Superior temporal gyrus (tissue), 1 donor: Measurements from ENCODE around the gene NOSIP.

Experiments used
- DNase-seq: peaks from one replicate; pipeline ENCODE4 v3.0.0-alpha.2; 2016; ENCODE audit errors: extremely low spot score

NOSIP gene

DNA sequence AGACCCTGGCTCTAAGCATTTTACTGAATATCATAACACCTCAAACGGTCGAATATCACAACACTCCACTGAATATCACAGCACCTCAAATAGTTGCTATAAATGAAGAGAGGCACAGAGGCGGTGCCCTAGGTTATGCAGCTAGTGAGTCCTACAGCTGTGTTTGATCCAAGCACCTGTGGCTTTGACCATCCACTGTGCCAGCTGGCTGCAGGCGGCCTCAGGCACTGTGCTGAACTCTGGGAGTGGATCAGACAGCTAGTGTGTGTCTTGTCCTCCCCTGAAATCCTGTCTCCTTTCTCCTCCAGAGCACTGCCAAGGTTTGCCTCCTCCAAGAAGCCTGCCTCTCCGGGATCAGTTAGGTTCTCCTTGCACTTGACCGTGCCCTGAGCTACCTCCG, 7.3 kb downstream of the NOSIP start:
- no peak for DNase-seq

DNA sequence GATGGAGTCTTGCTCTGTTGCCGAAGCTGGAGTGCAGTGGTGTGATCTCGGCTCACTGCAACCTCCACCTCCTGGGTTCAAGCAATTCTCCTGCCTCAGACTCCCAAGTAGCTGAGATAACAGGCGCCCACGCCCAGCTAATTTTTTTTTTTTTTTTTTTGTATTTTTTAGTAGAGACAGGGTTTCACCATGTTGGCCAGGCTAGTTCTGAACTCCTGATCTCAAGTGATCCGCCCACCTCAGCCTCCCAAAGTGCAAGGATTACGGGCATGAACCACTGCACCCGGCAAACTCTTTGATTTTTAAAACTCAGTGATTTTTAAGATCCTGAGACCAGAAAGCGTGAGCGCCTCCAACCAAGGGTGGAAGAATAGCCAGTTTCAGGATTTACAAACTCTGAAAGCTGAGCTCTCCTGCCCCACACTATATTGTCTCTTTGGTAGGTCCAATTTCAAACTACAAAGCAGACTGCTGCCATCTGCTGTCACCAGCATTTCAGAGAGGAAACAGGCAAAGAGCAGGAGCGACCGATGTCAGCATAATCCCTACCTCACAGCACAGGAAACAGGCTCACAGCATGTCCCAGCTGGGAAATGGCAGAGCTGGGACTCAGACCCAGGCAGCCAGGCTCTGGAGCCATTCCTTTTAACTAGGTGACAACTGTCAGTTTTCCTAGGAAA, 9.2 kb downstream of the NOSIP start:
- DNase-seq: no peak

DNA sequence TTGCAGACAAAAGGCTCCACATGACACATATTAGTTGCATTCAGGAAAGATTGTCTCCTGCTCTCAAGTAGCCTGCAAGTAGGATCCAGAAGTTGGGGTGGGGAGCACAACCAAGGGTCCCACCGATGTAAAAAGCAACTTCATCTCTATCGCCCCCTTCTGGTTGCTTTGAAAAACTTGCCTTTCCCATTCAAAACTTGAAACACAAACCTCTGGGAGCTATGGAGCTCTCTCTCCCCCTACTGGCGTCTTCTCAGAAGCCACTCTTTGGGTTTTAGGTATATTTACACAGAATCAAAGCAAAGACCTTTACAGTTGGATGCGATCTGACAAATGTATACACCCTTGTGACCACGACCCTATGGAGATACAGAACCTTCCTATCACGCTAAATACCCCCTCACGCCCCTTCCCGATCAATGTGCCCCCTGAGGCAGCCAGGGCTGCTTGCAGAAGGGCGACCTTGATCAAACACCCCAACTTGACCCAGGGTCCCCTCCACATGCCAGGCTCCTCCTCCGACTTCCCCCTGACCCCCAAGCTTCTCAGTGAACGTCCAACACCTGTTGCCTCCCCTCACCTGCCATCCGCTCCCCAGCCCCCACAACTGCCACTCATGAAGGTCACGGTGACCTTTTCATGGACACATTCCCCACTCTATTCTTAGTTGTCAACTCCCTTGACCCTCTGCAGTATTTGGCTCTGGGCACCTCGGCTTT, 10.1 kb downstream of the NOSIP start:
- DNase-seq: peak; percentile 91

DNA sequence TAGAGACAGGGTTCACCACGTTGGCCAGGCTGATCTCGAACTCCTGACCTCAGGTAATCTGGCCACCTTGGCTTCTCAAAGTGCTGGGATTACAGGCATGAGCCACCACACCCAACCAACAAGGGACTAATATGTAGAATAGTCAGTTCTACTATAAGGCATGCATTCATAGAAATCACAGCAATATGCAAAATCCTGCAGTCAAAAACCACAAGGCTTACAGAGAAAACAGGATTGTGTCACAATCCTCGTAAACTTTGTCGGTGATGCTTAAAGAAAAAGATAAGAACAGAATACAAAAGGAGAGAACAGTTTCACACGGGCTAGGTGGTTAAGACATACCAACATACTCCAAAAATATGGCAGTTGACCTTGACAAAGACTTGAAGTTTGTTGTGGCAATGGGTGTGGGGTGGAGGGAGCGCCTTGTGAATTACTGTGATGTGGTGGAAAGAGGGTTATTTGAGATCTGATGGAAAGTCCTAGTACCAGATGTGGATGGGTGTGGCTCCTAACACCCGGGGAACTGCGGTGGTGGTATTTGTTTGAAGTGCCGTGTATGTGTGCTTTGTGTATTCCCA, 12.4 kb downstream of the NOSIP start:
- DNase-seq: no peak

DNA sequence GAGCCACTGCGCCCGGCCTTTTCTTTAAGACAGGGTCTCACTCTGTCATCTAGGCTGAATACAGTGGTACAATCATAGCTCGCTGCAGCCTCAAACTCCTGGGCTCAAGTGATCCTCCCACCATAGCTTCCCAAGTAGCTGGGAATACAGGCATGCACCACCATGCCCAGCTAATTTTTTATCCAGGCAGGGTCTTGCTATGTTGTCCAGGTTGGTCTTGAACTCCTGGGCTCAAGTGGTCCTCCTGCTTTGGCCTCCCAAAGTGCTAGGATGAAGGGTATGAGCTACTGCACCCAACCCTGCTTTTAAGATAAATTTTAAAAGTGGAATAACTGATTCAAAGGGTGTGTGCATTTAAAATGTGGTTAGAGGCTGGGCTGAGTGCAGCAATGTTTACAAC, 14.1 kb downstream of the NOSIP start:
- DNase-seq: no peak

DNA sequence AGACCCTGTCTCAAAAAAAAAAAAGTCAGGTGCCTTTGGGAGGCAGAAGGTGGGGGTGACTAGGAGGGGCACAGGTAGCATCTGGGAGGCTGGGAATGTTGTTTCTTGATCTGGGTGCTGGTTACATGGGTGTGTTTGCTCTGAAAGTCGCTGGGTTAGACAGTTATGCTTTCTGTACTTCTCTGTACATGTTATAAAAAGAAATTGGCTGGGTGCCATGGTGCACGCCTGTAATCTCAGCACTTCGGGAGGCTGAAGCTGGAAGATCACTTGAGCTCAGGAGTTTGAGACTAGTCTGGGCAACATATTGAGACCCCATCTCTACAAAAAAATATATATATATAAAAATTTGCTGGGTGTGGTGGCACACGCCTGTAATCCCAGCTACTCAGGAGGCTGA, 15.1 kb downstream of the NOSIP start:
- DNase-seq: no peak

DNA sequence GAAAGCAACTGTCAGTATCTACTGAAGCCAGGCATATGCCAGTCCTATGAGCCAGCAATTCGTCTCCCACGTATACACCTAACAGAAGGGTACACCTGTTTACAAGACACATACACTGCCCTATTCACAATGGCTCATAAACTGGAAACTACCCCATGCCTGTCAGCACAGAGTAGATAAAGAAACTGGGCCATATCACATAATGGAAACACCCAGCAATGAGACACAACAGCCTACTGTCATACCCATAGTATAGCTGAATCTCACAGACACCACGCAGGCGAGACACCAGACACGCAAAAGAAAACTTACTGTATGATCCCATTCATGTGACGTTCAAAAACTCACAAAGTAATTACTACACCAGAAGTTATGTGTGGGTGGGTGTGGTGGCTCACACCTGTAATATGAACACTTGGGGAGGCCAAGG, 15.7 kb downstream of the NOSIP start:
- no peak for DNase-seq

DNA sequence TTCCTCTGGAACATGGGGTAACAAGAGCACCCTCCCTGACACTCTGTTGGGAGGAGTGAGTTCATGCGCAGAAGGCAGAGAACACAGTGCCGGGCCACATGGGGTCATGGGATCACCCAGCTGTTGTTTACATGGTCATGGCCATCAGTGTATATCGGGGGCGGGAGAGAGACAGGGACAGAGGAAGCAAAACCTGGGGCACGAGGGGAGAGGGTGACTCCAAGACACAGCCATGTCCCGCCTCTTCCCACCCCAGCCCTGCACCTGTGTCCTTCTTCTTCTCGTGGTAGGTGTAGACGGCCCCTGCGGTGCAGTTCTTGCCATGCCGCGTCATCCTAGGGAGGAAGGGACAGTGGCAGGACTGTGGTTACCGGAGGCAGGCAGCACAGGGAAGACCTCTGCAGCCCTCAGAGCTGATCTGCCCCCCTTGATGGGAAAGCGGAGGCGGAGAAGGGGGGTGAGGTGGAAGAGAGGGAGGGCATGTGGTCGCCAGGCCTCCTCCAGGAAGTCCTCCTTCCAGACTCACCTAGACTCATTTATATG, 19.9 kb downstream of the NOSIP start:
- DNase-seq: peak; percentile 83

DNA sequence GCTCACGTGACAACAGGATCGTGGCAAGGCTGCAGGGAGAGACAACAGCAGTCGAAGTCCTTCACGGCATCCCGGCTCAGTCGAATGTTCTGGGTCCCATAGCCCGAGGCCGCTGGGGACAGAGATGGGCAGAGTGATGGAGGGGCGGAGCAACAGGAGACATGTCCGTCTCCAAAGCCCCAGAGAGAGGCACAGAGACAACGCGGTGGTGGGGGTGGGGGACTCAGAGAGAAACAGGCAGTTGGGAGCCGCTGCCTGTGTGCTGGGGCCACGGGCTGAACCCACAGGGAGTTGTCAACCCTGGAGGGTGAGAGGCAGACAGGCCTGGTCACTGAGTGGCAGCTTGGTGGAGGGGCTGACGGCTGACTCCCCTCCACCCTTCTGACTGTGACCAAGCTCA, 20.4 kb downstream of the NOSIP start:
- no peak for DNase-seq

DNA sequence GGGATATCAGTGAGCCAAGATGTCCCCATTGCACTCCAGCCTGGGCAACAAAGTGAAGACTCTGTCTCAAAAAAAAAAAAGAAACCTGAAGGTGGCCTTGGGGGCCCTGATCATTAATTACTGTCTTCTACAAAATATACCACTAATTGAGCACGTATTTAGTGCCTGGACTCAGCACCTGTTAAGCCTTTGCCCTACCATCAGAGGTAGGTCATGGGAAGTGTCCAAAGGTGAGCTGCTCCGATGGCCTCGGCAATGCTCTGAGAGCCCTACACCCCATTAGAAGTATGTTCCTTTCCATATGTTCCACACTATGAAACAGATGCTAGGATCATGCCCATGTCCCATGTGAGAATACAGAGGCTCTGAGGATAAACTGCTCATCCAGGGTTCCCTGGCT, 20.9 kb downstream of the NOSIP start:
- no peak for DNase-seq

DNA sequence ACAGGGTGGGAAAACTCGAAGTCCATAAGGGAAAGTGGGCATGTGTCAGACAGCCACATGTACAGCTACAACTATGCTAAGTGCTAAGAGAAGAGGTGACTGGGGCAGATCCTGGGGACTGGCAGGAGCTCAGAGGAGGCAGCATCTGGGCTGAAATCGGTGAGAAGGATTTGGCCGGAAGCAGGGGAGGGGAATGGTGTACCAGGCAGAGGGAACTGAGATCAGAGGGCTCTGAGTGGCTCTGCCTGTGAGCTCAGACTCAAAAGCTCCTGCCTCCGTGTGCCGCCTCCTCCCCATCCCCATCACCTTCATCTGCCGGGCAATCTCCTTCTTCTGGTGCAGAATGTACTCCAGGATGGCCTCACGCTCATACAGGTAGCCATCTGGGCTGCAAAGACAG, 21.8 kb downstream of the NOSIP start:
- no peak for DNase-seq

DNA sequence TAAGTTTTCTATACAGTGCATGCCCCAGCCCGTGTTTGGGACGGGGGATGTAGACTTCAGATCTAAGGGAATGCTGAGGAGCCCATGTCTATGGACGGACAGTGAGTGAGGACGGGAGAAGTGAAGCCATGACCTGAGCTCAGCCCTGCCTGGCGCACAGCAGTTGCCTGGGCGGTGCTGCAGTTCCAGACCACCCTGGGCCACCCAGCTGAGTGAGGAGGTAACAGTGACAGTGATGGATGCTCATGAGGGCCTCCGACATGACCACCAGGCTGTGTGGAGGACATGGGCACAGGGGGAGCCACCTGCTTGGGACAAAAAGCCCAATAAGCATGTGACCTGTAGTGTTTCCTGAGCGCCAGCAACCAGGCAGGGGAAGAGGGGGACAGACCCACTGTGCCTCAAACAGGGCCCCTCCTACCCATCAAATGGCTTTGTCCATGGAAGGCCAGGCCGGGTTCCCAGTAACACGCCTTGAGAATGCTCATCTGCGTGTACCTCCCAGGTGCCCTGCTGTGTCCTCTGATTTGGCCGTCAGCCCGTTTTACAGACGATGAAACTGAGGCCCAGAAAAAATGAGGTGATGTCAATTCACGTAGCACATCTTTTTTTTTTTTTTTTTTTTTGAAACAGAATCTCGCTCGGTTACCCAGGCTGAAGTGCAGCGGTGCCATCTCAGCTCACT, 22.6 kb downstream of the NOSIP start:
- DNase-seq: no peak

DNA sequence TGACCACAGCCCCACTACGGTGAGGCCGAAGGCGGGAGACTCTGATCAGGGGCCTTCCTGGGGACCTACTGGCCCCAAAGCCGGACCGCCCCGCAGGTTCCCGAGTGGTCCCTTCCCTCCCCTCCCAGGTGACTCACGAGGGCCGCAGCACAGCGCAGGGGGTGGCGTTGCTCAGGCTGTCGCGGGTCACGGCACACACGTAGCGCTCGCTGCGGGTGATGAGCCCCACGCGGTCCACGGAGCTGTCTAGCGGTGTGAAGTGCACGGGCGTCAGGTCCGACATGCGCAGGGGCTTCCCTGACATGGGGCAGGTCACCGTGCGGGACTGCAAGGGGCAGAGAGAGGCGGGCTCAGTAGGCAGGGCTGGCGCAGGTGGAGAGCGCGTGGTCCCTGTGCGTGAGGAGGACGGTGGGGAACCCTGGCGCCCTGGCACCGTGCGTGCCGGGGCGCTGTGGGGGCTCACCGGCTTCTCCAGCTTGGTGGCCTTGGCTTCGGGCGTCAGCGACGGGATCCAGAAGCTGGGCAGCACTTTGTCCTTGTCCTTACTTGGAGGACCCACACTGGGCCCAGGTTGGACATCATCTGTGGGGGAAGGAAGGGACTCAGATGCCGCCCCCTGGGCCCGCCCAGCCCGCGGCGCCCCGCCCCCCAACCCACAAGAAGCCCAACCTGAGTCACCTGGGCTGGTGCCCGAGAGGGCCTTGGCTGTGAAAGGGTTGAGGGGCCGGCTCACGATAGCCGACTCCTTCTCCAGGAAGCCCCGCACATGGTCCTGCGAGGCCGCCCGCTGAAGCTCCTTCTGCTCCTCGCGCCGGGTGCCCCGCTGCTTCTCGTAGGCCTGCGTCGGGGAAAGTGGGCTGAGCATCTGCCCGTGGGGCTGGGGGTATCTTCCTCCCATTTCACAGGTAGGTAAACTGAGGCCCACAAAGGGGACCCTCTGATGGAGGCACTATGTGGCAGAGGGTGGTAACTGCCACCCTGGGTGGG, 23.7 kb downstream of the NOSIP start:
- no peak for DNase-seq

DNA sequence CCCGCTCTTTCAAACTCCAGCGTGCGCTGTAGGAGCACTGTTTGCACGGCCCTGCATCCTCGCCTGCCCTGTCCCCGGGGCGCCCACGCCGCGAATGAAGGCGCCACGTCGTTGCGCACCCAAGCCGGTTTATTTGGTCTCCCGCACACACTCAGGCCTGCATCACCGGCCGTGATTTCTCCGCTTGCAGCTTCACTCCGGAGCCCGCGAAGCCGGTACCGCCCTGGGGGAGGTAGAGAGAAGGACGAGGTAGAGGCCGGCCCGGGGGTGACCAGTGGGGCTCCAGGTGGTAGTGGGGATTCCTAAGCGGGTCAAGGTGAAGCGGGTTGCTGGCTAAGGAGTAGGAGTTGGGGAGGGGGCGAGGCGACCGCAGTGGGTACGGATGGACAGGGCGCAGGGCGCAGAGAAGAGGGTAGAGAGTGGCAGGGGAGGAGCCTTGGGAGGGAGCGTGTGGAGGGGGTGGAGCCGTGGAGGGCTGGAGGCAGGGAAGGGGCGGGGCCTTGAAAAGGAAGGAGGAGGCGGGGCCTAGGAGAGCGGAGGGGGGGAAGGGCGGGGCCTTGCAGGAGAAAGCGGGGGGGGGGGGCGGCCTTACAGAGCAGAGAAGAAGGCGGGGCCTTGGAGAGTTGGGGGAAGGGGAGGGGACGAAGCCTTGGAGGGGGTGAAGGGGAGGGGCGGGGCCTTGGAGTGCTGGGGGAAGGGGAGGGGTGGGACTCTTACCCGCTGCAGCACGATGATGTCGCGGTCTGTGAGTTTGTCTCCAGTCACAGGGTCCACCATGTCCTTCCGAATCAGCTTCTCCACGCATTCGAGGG, 24.6 kb downstream of the NOSIP start:
- DNase-seq: no peak

DNA sequence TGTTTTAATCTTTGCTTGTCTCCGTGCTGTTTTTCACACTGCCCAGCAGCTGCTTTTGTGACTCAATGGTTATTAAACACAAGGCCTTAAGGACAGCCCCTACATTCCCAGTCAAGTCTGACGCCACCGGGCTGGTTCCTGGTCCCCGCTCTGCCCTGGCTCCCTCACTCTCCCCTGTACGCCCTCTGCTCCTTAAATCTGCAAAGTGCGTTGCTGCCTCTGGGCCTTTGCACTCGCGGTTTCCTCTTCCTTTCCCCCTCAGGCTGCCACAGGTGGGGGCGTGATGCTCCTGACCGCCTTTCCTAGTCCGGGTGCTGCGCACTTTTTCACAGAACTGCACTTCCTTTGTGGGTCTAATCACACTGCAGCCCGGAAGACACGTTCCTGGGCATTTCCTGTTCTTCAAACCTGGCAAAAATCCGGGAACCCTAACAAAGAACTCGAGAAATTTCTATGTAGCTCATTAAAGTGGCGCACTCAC, 25.6 kb downstream of the NOSIP start:
- DNase-seq: no peak

DNA sequence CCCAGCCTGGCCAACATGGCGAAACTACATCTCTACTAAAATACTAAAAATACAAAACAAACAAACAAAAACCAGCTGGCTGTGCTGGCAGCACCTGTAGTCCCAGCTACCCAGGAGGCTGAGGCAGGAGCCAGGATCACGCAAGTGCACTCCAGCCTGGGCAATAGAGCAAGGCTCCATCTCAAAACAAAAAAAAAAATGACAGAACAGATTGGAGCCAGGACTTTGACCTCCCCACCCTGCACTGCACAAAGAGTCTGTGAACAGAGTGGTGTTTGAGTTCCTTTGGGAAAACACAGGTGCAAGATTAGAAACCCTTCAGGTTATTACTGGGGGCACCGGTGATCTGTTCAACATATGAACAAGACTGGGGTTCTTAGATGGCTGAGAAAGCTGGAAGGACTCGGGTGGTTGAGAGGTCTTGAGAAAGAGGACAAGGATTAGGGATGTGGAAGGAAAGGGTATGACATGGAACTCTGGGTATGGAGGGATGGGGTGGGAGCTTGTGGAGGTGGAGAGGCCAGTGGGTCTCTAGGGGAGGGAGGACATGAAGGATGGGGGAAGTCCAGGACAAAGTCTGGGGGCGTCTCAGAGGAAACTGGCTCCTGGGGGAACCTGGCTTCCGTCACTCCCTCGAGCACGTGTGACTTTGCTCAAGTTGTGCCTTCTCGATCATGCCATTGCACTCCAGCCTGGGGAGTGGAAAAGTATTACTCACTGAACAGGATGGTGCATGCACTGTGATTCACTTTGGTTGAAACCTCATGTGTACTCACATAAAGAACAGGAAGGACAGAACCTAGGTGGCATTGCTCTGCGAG, 26.7 kb downstream of the NOSIP start:
- DNase-seq: no peak

DNA sequence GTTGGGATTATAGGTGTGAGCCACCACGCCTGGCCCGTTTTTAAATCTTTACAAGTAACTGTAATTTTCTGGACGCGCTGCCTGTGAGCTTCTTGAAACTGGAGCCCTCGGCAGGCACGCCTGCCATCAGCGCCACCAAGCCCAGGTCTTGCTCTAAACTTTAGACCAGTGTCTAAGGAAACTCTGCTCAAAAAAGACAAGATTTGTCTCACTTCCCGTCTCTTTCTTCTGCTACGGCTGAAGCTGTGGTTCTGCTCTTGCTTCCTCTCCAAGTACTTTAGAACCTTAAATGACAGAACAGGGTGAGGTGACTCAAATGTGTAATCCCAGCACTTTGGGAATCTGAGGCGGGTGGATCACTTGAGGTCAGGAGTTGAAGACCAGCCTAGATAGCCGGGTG, 27.6 kb downstream of the NOSIP start:
- no peak for DNase-seq

DNA sequence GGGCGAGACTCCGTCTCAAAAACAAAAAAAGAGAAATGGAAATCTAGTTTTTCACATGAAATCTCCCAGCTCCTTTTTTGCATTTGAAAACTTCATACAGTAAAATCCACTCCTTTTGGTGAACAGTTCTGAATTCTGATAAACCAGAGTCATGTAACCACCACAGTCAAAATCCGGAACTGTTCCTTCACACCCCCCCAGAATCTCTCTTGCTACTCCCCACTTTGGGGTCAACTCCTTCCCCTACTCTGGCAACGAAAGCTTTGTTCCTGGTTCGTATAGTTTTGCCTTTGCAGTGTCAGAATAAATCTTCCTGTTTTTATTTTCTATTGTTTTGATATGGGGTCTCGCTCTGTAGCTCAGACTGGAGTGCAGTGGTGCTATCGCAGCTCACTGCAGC, 28.8 kb downstream of the NOSIP start:
- DNase-seq: no peak

DNA sequence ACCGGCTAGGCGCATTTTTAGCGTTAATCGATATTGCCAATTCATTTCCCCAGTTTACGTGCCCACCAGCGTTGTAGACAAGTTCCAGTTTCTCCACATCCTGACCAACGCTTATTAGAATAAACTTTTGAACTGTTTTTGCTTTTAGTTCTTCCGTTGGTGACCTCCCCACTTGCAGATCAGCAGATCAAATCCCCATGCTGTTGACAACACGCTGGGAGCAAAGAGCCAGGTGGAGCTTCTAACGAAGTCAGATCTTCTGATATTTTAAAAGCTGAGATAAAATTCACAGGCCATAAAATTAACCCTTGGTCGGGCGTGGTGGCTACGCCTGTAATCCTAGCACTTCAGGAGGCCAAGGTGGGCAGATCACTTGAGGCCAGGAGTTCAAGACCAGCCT, 31.3 kb downstream of the NOSIP start:
- no peak for DNase-seq
